Caco-2 (cell line): ENCODE measurements around the gene TAS2R10. TPM values are rescaled to one million over a fixed set of nuclear protein-coding genes. Genes with fewer than 3 reads are reported as not detected.

Source experiments
- BruUV-seq: library from RNA; stranded (reverse); fragments of 400-500 nt; replicated peaks from 2 replicates; lab custom pipeline; 2021; lab: Mats Ljungman, UMichigan
- CTCF ChIA-PET: fragments of 300-600 bp; sonication (Branson Sonifier 250); formaldehyde crosslinking; loops from one replicate; lab custom pipeline; 2022; ENCODE audit warnings: antibody characterized with exemption; lab: Charles Lee
- POLR2A ChIA-PET: fragments of 300-600 bp; sonication (Branson Sonifier 250); formaldehyde crosslinking; loops from one replicate; lab custom pipeline; 2022; ENCODE audit warnings: antibody characterized with exemption; lab: Charles Lee
- DNase-seq, 2 experiments: peaks; one replicate each; pipeline versions ENCODE4 v3.0.0 to v3.0.0-alpha.2; 2020 to 2022
- H3K27me3 ChIP-seq: replicated peaks from 2 replicates; pipeline ENCODE4 v1.6.0; 2011; ENCODE audit warnings: low read length; ENCODE audit not compliant: control insufficient read depth, insufficient read depth
- H3K36me3 ChIP-seq: 2 replicates; pipeline ENCODE4 v1.5.1; 2011; ENCODE audit warnings: low read length; ENCODE audit not compliant: control insufficient read depth, insufficient read depth
- H3K4me1 ChIP-seq: fragments of 250-450 bp; sonication (Bioruptor Pico); 2 replicates; pipeline ENCODE4 v1.5.1; 2020; ENCODE audit warnings: mild to moderate bottlenecking
- H3K4me3 ChIP-seq: 2 replicates; pipeline ENCODE4 v1.5.1; 2011; ENCODE audit warnings: low read depth, mild to moderate bottlenecking, control low read depth, low read length
- H3K9me3 ChIP-seq: fragments of 250-450 bp; sonication (Bioruptor Pico); 2 replicates; pipeline ENCODE4 v1.5.1; 2020; ENCODE audit warnings: mild to moderate bottlenecking, moderate library complexity
- H3K27ac Mint-ChIP-seq: one replicate; pipeline ENCODE4 v1.8.0; 2022; ENCODE audit warnings: mixed read lengths; ENCODE audit not compliant: unreplicated experiment
- H3K27me3 Mint-ChIP-seq: one replicate; pipeline ENCODE4 v1.8.0; 2022; ENCODE audit warnings: mixed read lengths; ENCODE audit not compliant: insufficient read depth, unreplicated experiment
- H3K36me3 Mint-ChIP-seq: one replicate; pipeline ENCODE4 v1.8.0; 2022; ENCODE audit warnings: mild to moderate bottlenecking, mixed read lengths; ENCODE audit not compliant: insufficient read depth, unreplicated experiment
- H3K4me1 Mint-ChIP-seq: one replicate; pipeline ENCODE4 v1.8.0; 2022; ENCODE audit warnings: low read depth, mixed read lengths; ENCODE audit not compliant: unreplicated experiment
- H3K4me3 Mint-ChIP-seq: one replicate; pipeline ENCODE4 v1.8.0; 2022; ENCODE audit warnings: mild to moderate bottlenecking, moderate library complexity, mixed read lengths; ENCODE audit not compliant: unreplicated experiment
- H3K9me3 Mint-ChIP-seq: one replicate; pipeline ENCODE4 v1.8.0; 2022; ENCODE audit warnings: mixed read lengths; ENCODE audit not compliant: unreplicated experiment
- intact Hi-C: fragments of 100-400 bp; cut with micrococcal nuclease; formaldehyde crosslinking; loops from one replicate; pipeline ENCODE4 v1.10.0; 2022; ENCODE audit not compliant: unreplicated experiment
- total RNA-seq: library from RNA; stranded (reverse); gene quantifications from 2 replicates; pipeline ENCODE4 v1.2.3, GENCODE V29; 2022
- TF ChIP-seq, protein P1 (sequence below), 2 experiments: fragments of 200-600 bp in 1 of 2; IDR thresholded peaks; 1 replicate in 1 of 2; 2 replicates in 1 of 2; pipeline versions ENCODE4 v1.5.1 to v1.8.0; 2011 to 2022; ENCODE audit warnings: antibody characterized with exemption in 1 of 2, control low read depth in 1 of 2, inconsistent platforms in 1 of 2, low read depth in 1 of 2, low read length in 1 of 2, mild to moderate bottlenecking in 1 of 2, moderate library complexity in 1 of 2; ENCODE audit not compliant: insufficient read depth in 1 of 2, severe bottlenecking in 1 of 2, unreplicated experiment in 1 of 2

TAS2R10 gene
- total RNA-seq, 1 experiment from 2014 or later, result 0.29 TPM

DNA sequence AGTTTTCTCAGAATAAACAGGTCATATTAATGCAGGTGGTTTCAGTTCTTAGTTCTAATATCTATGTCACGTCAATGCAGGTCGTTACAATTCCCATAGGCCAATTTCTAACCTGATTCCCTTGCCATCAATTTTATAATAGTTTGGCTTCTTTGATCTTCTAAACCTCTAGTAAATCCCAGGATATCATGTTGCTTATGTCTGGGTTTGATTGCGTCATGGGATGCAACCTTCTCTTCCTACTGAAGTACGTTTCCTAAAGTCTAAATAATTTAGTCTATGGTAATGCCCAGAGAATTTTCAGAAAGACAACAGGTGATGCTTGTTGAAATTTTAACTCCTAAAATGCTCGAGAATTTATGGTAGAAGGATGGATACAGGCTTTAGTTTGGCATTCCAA lies 42.9 kb downstream of the TAS2R10 start:
- TF ChIP-seq, protein P1, sequence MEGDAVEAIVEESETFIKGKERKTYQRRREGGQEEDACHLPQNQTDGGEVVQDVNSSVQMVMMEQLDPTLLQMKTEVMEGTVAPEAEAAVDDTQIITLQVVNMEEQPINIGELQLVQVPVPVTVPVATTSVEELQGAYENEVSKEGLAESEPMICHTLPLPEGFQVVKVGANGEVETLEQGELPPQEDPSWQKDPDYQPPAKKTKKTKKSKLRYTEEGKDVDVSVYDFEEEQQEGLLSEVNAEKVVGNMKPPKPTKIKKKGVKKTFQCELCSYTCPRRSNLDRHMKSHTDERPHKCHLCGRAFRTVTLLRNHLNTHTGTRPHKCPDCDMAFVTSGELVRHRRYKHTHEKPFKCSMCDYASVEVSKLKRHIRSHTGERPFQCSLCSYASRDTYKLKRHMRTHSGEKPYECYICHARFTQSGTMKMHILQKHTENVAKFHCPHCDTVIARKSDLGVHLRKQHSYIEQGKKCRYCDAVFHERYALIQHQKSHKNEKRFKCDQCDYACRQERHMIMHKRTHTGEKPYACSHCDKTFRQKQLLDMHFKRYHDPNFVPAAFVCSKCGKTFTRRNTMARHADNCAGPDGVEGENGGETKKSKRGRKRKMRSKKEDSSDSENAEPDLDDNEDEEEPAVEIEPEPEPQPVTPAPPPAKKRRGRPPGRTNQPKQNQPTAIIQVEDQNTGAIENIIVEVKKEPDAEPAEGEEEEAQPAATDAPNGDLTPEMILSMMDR (IDR thresholded peaks at IDR 0.05; ENCODE audit: insufficient read depth in 1 of 2, low read depth in 1 of 2, low read length in 1 of 2, severe bottlenecking in 1 of 2, unreplicated experiment in 1 of 2), result no peak
- ChIA-PET CTCF (no interaction called here), POLR2A (no interaction called here)
- Mint-ChIP-seq H3K36me3 (no peaks in the 10 kb centered on the region), H3K4me3 (no peak overlapping the region), H3K27me3 (no peaks in the 10 kb centered on the region), H3K4me1 (peaks cover 8% of the 10 kb centered on the region), H3K27ac (no peak overlapping the region), H3K9me3 (no peaks in the 10 kb centered on the region)
- Histone ChIP-seq H3K36me3 (no peaks in the 10 kb centered on the region), H3K4me3 (no peak overlapping the region), H3K9me3 (no peaks in the 10 kb centered on the region), H3K27me3 (no peaks in the 10 kb centered on the region), H3K4me1 (peaks cover 9% of the 10 kb centered on the region; the same call in 1 of the 2 replicates)
- BruUV-seq, result no TSS peak
- intact Hi-C loops, result no loop called here
- DNase-seq, result no peak

DNA sequence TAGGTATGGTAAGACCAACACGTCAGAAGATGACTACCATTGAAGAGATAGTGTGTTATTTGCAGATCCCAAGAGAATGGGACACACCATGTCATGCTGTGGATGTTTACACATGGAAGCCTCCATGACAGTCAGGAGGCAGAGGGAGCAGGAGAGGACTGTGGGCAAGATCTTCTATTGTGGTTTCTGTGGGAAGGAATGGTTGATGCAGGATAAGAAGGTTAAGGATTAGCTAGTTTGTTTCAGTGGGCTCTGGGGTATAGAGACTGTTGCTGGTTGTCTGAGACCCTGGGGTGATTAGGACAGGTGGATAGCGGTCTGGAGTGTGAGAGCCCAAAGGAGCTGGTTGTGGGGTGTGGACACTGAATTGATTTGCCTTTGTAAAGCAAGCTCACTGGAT lies 47.1 kb downstream of the TAS2R10 start:
- CTCF ChIA-PET, result interaction anchor here (0.6 kb wide), 1 partner anchor 1298 kb away, joined by 3 read pairs; no protein-coding TSS in a partner anchor
- intact Hi-C loops, result no loop called here
- Mint-ChIP-seq H3K36me3 (no peaks in the 10 kb centered on the region), H3K4me3 (no peak overlapping the region), H3K27me3 (peaks cover 11% of the 10 kb centered on the region), H3K27ac (no peak overlapping the region), H3K4me1 (peaks cover 8% of the 10 kb centered on the region), H3K9me3 (no peaks in the 10 kb centered on the region)
- DNase-seq, result no peak
- Histone ChIP-seq H3K9me3 (no peaks in the 10 kb centered on the region; the same call in 1 of the 2 replicates), H3K4me1 (peaks cover 9% of the 10 kb centered on the region; the same call in 1 of the 2 replicates), H3K27me3 (0 out of 2 replicates have a peak, but pooled peaks cover 1% of the 10 kb centered on the region), H3K36me3 (no peaks in the 10 kb centered on the region), H3K4me3 (no peak overlapping the region)
- BruUV-seq, result no TSS peak
- POLR2A ChIA-PET, result no interaction called here
- TF ChIP-seq, protein P1 (IDR thresholded peaks at IDR 0.05; ENCODE audit: insufficient read depth in 1 of 2, low read depth in 1 of 2, low read length in 1 of 2, severe bottlenecking in 1 of 2, unreplicated experiment in 1 of 2), result no peak

Other genes with a start within 250 kb of the TAS2R10 start
- gene MAGOHB, start 212.7 kb downstream of the TAS2R10 start, total RNA-seq, result 134 and 137 TPM in 2 replicates
- gene STYK1, start 152.3 kb downstream of the TAS2R10 start, total RNA-seq, result 4.5 and 4.9 TPM in 2 replicates
- 315 and 326 TPM in 2 replicates for gene YBX3, start 103.0 kb downstream of the TAS2R10 start, total RNA-seq
- not detected in 2 replicates for gene TAS2R7, start 23.7 kb downstream of the TAS2R10 start, total RNA-seq
- not detected in 2 replicates for gene TAS2R8, start 19.1 kb downstream of the TAS2R10 start, total RNA-seq
- not detected in 2 replicates for gene TAS2R9, start 16.2 kb downstream of the TAS2R10 start, total RNA-seq
- 6.8 and 8.4 TPM in 2 replicates for gene PRR4, start 23.1 kb upstream of the TAS2R10 start, total RNA-seq
- gene PRH1, start 57.9 kb upstream of the TAS2R10 start, total RNA-seq, result 21.2 and 24.4 TPM in 2 replicates
- gene TAS2R13, start 83.2 kb upstream of the TAS2R10 start, total RNA-seq, result 1.6 and 2.0 TPM in 2 replicates
- gene PRH2, start 102.9 kb upstream of the TAS2R10 start, total RNA-seq, result 0.93 TPM in 1 of 2 replicates, not detected in the other
- 2.7 and 3.1 TPM in 2 replicates for gene TAS2R14, start 112.9 kb upstream of the TAS2R10 start, total RNA-seq
- gene TAS2R50, start 160.6 kb upstream of the TAS2R10 start, total RNA-seq, result 2.0 and 2.2 TPM in 2 replicates
- gene TAS2R20, start 171.9 kb upstream of the TAS2R10 start, total RNA-seq, result 2.2 and 3.8 TPM in 2 replicates
- gene TAS2R19, start 196.3 kb upstream of the TAS2R10 start, total RNA-seq, result 4.8 and 5.7 TPM in 2 replicates
- 4.3 and 5.7 TPM in 2 replicates for gene TAS2R31, start 205.0 kb upstream of the TAS2R10 start, total RNA-seq
- gene TAS2R46, start 235.9 kb upstream of the TAS2R10 start, total RNA-seq, result 2.3 and 3.8 TPM in 2 replicates